ENCODE results near the gene SERPINE2.

SERPINE2 gene

DNA sequence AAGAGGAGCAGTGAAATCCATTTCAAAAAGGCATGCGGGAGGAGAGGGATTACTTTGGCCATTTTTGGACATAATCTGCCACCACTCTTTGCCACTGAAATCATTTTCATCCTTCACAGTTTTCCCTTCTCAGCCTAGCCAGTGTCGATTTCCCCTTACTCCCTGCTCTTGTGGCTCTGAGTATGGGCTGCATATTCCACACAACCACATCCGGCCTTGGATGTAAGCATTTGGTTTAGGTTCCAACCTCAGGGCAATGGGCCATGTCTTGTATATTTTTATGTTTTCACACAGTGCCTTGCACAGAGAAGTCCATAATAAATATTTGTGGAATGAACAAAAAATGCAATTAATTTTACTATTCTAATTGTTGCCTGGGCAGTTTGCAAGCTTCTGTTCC lies 7.7 kb upstream of the SERPINE2 start:
- no peak for DNase-seq (ENCODE audit: low read depth)

DNA sequence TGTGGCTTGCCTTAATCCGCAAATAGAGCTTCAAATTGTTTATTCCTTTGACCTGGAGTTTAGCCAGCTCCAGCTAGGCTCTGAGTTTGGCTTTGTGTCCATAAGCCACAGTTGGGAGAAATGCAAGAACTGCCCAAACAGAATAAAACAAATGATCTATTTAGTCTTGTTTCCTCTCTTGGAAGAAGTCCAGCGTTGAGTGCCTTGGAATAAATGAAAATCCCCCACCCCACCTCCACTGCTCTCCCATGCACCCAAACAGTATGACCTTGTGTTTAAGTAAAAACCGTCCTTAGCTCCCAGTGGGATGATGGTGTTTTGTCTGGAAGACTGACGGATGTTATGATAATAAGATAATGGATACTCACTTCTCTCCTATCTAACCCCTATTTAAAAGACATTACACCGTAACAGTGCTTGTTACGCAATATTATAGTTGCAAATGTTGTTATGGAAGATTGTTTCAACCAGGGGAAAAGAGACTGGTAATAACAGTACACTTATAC lies 3.2 kb upstream of the SERPINE2 start:
- no peak for DNase-seq (ENCODE audit: low read depth)

DNA sequence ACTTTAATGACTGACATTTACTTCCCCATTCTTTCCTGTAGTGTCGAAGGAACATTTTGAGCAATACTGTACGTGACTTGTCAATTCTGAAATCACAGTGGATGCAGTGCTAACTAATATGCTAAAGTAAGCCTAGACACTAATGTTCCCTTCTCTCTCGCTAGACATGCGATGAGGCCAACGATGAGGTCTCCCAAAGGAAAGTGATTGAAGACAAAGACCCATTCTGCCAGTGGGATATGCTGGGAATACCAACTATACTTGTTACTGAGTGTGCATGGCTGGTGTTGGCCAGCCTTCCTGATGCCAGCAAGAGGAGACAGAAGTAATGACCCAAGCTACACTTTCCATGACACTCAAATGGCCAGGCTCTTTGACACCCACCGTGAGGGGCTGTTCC lies 2.5 kb upstream of the SERPINE2 start:
- DNase-seq (ENCODE audit: low read depth), result no peak

DNA sequence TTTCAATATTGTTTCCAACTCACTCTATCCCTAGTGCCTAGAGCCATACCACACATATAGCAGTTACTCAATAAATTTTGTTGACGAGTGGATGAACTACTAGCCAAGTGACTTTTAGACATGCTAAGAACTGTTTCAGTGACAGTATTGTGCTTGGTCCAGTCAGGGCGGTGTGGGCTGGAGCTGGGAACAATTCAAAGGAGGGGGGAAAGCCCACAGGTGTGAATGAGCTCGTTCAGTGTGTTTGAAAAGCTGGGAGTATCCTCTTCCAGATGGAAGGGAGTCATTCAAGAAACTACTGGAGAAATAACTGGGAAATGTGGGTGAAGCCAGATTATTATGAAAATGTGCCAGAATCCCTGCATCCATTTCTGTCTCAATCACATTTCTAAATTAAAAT lies 1.7 kb upstream of the SERPINE2 start:
- no peak for DNase-seq (ENCODE audit: low read depth)

DNA sequence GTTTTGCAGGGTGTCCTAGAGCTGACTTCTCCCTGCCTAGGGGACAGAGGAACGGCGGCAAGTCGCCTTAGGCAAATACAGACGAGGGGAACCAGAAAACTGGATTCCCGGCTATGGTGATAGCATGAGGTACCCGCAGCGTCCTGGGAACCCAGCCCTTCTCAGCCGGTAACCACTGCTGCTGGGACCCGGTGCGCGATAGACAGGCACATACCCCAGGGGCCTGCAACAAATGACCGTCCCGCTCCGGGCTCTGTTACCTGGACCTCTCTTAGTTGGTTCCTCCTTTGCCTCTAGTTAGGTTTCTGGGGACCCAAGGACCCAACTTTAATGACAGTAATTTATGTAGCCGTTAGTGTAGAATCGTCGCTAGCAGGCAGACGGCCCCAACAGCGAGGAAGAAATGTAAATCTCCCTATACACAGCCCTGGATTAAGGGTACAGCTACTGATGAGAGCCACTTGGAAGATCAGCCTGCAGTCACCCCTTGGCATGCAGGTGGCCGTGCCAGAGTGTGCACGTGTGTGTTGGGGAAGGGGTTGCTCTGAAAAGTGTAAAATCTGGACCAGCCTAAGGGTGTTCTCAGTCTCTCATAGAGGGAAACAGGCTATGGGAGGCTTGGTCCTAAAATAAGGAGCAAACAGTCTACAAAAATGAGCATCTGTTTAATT lies 819 bp upstream of the SERPINE2 start:
- DNase-seq (ENCODE audit: low read depth), result no peak

DNA sequence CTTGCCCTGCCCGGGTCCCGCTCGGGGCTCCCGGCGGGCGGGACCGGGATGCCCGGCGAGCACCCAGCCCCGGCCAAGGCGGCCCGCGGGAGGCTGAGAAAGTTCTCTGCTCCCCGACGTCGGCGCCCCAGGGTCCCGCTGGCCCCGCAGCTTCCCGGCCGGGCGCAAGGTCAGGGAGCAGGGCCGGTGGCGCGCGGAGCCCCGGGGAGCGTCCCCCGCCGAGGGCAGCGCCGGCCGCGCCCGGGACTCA lies 331 bp downstream of the SERPINE2 start:
- no peak for DNase-seq (ENCODE audit: low read depth)

DNA sequence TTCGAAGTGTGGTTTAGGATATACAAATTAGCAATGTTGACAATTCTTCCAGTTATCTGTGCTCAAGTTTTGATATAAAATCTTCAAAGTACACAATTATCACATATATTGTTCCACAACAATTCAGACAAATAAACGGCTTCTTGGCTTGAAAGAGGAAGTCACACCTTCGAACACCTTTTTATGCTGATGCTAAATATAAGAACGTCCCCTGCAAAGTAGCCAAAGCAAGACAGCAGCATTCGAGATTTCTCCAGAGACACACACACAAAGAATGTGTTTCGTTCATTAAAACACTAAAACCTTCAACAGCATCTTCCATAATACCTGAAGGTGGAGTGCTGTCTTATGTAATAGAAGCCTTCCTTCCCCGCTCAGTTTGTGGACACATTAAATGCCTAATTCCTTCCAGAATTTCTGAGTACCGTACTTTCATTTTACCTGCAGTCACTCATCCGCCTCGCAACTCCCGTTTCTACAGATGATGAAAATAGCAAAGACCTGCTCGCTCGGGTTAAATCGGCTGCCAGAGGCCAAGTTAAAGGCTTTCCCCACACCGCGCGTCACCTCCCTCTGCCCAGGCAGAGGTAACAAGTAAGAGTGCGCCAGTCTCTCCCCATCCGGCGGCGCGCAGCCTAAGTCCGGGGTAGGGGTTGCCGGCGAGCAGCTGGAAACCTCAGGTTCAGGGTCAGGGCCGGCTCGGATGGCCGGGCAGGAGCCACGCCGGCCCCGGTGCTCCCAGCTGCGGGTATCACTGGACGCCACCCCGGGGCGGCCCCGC lies 847 bp downstream of the SERPINE2 start:
- no peak for DNase-seq (ENCODE audit: low read depth)

DNA sequence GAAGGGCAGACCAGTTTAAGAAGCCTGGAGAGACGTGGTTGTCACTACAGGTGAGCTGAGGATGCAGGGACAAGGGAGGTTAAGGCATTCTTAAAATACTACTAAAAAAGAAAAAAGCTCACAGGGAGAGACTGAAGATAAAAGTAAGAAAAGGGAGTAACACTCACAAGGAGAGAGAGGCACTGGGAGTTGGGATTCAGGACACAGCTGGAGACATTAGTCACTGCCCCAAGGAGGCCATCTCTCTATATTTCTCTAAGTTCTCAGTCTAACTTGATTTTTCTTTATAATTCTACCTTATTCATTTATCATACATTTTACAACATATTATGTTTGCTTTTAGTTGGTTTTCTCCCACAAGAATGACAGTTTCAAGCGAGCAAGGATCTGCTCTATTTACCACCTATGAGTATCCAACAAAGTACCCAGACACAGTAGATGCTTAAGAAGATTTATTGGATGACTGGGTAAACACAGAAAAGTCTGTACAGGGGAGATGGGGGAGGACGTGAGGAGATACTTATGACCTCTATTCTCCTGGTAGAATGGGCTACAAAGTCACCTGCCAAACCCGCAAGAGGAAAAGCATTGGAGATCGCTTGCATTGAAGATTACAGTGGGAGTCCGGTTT lies 2.2 kb downstream of the SERPINE2 start:
- no peak for DNase-seq (ENCODE audit: low read depth)

DNA sequence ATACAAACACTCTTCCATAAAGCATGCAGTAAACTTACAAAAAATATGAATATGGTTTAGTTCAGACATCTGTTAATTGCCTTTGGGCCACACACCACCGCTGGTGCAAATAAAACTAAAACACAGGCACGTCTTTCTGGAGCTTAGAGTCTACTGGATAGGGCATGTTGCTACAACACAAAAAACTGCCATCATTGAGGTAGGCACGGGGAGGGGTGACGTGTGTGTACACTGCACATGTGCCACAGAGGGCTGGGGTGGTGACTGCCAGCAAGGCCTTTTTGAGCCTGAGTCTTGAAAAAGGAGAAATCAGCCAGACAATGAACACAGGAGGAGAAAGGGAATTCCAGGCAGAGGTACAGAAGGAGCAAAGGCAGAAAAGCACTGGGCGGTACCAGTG lies 5.1 kb downstream of the SERPINE2 start:
- no peak for DNase-seq (ENCODE audit: low read depth)

DNA sequence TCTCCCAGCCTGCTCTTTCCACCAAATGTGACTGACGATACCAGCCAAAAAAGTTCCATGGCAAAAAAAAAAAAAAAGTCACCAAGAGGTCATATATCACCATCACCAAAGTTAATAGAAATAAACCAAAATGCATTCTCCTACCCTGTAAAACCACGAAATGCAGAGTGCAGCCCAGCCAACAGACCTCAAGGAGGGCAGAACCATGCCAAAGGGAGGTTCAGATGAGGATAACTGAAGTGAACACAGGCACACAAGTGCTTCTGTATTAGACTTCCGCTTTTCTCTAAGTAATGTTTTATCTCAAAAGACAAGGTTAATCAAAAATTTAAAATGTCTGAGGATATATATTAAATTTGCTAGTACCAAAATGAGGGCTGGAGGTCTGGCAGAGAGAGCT lies 5.5 kb downstream of the SERPINE2 start:
- no peak for DNase-seq (ENCODE audit: low read depth)

DNA sequence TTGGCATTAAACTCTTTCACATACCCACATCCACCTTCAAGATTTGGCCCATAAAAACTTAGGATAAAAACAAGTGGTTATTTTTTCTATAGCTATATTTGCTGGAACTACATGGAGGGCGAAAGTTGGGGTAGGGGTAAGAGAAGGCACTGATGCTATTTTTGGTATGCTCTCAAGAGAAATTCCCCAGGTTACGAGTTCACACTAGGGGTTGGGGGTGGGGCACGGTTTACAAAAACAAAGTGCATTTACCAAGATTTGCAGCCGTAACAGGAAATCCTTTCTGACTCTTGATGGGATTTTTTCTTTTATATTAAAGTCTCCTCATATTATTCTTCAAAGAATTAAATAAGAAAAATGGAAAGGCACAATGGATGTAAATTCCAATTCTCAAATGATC lies 6.8 kb downstream of the SERPINE2 start:
- DNase-seq (ENCODE audit: low read depth), result no peak

DNA sequence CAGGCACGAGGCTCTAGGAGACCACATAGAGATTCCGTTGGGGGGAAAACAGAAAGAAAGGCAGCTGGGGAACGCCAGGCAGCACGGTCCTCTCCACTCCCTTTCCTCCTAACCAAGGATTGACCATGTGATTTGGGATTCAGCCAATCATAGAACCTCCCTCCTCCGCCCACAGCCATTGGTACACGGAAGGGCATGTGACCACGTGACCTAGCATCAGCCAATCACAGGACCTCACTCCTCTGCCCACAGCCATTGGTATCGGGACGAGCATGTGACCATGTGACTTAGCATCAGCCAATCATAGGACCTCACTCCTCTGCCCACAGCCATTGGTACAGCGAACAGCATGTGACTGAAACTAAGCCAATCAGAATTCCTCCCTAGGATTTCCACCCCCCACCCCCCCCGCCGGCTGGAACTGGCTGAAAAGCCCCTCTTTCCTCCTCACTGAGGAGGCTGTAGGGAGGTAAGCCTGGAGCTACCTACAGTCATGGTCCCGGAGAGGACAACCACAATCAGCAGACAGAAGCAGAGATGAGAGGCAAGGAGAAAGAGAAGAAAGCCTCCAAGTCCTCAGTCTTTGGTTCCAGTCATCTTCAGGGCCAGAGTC lies 7.6 kb downstream of the SERPINE2 start:
- DNase-seq (ENCODE audit: low read depth), result no peak

DNA sequence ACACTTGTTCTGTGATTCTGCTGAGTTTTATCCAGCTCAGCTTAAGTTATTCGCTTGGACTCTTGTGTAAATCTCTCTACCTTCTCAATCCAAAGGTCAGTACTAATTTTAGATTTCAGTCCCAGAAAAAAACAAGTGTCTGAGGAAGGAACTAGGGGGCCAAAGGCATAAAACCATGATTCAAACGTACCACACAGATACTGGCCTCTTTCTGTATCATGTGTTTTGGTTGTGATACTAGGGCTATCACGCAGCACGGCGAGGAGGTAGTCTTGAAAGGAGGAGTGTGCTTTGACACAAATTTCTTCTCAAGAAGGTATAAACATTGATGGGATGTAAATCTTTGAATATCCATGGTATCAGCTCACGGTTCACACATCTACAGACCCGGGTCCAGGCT lies 8.3 kb downstream of the SERPINE2 start:
- no peak for DNase-seq (ENCODE audit: low read depth)

DNA sequence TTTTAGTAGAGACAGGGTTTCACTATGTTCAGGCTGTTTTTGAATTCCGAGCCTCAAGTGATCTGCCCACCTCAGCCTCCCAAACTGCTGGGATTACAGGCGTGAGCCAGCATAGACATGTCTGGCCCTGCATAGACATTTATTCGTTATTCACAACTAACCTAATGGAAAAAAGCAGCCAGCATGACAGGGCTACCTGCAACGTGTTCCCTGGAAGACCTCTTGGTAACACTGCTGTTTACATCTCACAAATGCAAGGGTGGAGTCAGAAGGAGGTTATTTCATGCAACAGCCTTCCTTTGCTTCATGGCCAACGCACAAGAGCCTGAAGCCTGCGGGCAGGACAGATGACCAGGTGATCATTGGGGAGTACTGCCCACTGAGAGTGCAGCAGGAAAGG lies 9.2 kb downstream of the SERPINE2 start:
- DNase-seq (ENCODE audit: low read depth), result no peak

DNA sequence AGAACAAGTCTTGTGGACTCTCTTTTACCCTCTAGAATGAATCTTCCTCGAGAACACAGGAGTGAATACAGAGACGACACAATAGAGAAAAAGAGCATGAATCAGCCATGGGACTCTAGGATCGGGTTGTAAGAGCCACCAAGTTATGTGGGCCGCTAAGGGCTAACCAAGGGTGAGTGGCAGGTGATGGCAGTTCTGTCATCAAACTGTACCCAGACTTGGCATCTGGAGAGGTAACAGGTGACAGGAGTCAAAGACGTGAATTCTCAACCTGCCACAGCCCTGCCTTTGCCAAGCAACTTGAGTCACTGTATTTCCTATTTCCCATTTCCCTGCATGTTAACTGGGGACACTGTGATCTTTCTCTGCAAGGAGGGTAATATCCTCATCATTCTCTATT lies 11.2 kb downstream of the SERPINE2 start:
- no peak for DNase-seq (ENCODE audit: low read depth)

DNA sequence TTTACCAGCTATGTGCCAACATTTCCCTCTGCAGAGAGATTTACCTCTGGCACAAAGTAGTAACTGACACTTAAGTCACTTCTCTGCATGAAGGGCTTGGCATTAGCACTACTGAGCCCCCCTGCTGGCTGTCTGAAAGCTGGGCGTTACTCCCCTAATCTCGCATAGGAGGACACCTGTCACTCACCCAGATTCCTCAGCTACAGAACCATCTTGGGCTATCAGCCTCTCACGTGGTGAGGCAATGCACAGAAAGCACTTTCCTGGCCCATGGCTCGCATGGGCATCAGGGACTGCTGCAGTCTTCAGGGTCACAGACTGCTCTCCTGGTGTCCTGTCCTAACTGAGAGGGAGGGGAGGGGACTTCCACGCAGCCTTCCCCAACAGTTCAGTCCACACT lies 12.0 kb downstream of the SERPINE2 start:
- DNase-seq (ENCODE audit: low read depth), result no peak

DNA sequence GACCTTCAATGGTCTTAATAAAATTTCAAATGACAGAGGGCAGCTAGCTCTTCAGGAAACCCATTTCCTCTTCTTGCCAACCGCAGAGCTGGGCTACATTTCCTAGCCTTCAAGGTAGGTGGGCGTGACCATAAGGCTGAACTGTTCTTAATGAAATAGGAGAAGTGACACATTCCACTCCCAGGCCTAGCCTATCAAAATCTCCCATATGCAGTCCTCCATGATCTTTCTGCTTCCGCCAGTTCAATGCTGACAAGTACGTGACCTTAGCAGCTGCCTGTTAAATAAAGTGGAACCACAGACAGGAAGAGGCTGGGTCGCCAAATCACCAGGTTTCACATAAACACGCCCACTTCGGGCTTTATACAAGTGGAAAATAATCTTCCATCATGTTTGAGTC lies 13.2 kb downstream of the SERPINE2 start:
- DNase-seq (ENCODE audit: low read depth), result no peak

DNA sequence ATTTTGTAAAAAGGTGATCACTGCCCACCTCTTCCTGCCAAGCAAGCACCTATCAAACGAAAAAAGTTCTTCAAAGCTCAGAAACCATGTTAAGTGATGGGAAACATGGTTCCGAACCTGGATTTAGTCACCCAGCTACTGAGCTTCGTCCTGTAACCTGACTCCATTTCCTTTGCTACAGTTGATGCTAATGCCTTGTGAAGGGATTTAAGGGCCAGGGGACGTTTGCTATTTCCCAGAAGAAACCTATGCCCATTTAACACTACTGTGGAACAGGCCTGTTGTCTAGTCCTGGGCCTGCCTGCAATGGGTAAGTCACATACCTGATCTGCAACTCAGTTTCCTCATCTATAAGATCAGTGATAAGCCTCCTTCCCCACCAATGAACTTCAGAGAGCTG lies 14.8 kb downstream of the SERPINE2 start:
- no peak for DNase-seq (ENCODE audit: low read depth)

DNA sequence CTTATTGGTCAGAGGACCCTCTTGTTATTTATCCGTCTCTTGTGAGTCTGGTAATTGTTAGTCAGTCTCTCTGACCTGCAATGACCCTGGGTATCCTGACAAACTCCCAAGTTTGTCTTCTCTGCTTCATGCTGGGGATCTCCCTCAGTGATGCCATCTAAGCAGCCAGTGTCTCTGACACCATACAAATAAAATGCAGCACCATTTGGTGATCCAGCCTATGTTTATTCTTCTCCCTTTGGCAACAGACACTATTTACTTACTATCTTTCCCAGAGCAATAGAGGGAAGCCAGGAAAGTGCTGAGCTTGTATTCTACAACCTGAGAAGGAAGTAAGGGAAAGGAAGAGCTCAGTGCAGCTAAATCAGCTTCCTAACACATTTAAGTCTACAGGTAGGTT lies 15.9 kb downstream of the SERPINE2 start:
- DNase-seq (ENCODE audit: low read depth), result no peak

DNA sequence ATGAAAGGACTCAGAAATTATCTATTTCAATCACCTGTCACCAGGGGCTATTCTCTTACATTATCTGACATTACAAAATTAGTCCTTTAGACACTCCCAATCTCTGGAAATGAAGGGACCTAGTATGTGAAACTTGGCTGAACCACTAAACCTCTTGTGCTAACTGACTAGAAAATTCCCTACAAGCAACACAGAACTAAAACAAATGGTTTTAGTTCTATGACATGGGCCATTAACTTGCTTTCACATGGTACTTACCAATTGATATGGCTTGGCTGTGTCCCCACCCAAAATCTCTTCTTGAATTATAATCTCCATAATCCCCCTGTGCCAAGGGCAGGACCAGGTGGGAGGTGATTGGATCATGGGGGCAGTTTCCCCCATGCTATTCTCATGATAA lies 16.6 kb downstream of the SERPINE2 start:
- DNase-seq (ENCODE audit: low read depth), result no peak

DNA sequence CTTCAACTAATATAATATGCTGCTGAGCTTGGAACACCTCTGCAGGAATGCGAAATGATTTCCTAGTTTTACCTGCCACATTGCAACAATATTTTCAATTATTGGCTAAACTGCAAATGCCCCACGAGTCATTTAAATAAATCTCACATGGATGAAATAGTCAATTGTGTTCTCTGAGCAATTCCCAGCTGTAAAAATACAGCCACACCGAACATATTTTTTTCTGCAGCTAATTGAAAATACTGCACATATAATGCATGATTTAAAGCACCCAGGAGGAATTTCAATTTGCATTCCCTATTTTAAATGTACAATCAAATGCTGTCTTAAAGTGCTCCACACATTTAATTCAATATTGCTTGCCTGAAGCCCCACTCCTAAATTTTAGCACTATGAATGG lies 18.6 kb downstream of the SERPINE2 start:
- no peak for DNase-seq (ENCODE audit: low read depth)

DNA sequence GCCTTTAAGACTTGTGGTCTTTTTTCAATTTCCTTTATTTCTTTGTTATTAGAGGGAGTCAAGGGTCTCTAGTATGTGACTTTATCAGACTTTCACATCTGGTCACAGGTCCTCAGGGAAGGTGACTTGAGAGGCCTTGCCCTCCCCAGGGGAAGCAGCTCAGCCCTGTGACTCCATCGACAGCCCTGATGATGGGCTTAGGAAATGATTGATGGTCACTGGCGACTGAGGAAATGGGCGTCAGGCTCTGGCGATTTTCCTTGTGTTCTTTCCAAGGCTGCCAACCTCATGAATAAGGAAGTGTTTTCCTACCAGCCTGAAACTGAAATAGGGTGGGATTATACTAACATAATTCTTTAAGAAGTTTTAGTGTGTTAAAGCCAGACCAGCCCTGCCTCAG lies 21.1 kb downstream of the SERPINE2 start:
- no peak for DNase-seq (ENCODE audit: low read depth)

DNA sequence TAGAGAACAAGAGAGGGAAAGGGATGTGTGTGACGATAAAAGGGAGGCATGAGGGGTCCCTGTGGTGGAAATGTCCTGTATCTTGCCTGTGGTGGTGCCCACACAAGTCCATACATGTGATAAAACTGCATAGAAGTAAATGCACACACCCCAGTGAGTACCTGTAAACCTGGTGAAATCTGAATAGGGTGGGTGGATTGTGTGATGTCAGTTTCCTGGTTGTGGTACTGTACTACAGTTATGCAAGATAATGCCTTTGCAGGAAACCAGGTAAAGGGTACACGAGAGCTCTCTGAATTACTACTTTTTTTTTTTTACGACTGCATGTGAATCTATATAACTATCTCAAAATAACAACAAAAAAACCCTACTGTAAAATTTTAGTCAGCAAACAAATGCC lies 22.1 kb downstream of the SERPINE2 start:
- DNase-seq (ENCODE audit: low read depth), result no peak
